Dedifferentiated amniotic fluid mesenchymal stem cell (primary cell): ENCODE results near the gene BLOC1S3.
A peak's percentile ranks its signal among the peaks of the same experiment; 100 is the strongest.

Experiments
- DNase-seq: peaks from one replicate; pipeline ENCODE4 v3.0.0-alpha.2; 2016; ENCODE audit errors: extremely low spot score

The BLOC1S3 gene

GRCh38 chr19:45178262-45179071, at the start of gene BLOC1S3:
Gene BLOC1S3, plus strand, starts transcription at chr19:45178784. Its CDS starts 513 bp downstream, at chr19:45179297.
- DNase-seq = peak; percentile 100

GRCh38 chr19:45128806-45129205, 49.8 kb upstream of the BLOC1S3 start:
- no peak for DNase-seq

GRCh38 chr19:45130236-45130635, 48.3 kb upstream of the BLOC1S3 start:
- no peak for DNase-seq

GRCh38 chr19:45130888-45131615, 47.5 kb upstream of the BLOC1S3 start:
- no peak for DNase-seq

- no peak for DNase-seq
These were observed 44.9 kb upstream of the BLOC1S3 start for GRCh38 chr19:45133661-45134060.

- DNase-seq = no peak
These were observed 43.3 kb upstream of the BLOC1S3 start for GRCh38 chr19:45135176-45135885.

GRCh38 chr19:45136507-45137178, 41.9 kb upstream of the BLOC1S3 start:
- no peak for DNase-seq

GRCh38 chr19:45137179-45137761, 41.3 kb upstream of the BLOC1S3 start:
- no peak for DNase-seq

GRCh38 chr19:45138303-45138751, 40.3 kb upstream of the BLOC1S3 start:
- no peak for DNase-seq

GRCh38 chr19:45139286-45140143, 39.1 kb upstream of the BLOC1S3 start:
- DNase-seq = no peak

- DNase-seq = no peak
These were observed 38.5 kb upstream of the BLOC1S3 start for GRCh38 chr19:45140144-45140503.

GRCh38 chr19:45140533-45140932, 38.1 kb upstream of the BLOC1S3 start:
- no peak for DNase-seq

- no peak for DNase-seq
These were observed 37.2 kb upstream of the BLOC1S3 start for GRCh38 chr19:45141203-45141900.

- DNase-seq = no peak
These were observed 36.4 kb upstream of the BLOC1S3 start for GRCh38 chr19:45142016-45142725.

GRCh38 chr19:45142726-45143110, 35.9 kb upstream of the BLOC1S3 start:
- DNase-seq = no peak

GRCh38 chr19:45144431-45145269, 33.9 kb upstream of the BLOC1S3 start:
- DNase-seq = no peak

- no peak for DNase-seq
These were observed 33.1 kb upstream of the BLOC1S3 start for GRCh38 chr19:45145270-45146189.
